Pancreas (tissue), 10 donors: ENCODE data around the gene SMOC2. TPM values are rescaled to one million over a fixed set of nuclear protein-coding genes. Genes with fewer than 3 reads are reported as not detected.

ENCODE experiments used
- ATAC-seq, 4 donors: fragments of 200-7000 bp; cut with Tn5 transposase; one replicate each; pipeline versions ENCODE4 v1.8.0 to v1.9.1; 2020; ENCODE audit warnings: mild to moderate bottlenecking in 4 of 4, moderate library complexity in 4 of 4
- DNase-seq, 6 donors: peaks; one replicate each; pipeline ENCODE4 v3.0.0-alpha.2; 2020
- FAIRE-seq: peaks from 2 replicates; lab custom pipeline; 2012; peaks lifted over from hg19 to GRCh38; lab: Jason Lieb, UNC
- H3K27ac ChIP-seq, 4 donors: fragments of 200-600 bp; sonication (generic); 1 replicate in 3 of 4; 2 replicates in 1 of 4; pipeline versions ENCODE4 v1.5.0 to v1.8.0; 2020
- H3K27me3 ChIP-seq, 4 donors: fragments of 200-600 bp; one replicate each; pipeline ENCODE4 v1.8.0; 2021
- H3K36me3 ChIP-seq, 3 donors: fragments of 200-600 bp; sonication (generic) in 1 of 3; one replicate each; pipeline versions ENCODE4 v1.5.0 to v1.8.0; 2020 to 2021
- H3K4me1 ChIP-seq, 3 donors: fragments of 200-600 bp; one replicate each; pipeline ENCODE4 v1.8.0; 2021
- H3K4me3 ChIP-seq, 4 donors: fragments of 200-600 bp; sonication (generic) in 2 of 4; one replicate each; pipeline versions ENCODE4 v1.5.0 to v1.8.0; 2020 to 2021
- H3K9me3 ChIP-seq, 4 donors: fragments of 200-600 bp; one replicate each; pipeline ENCODE4 v1.8.0; 2021
- CTCF ChIP-seq, 4 donors: fragments of 200-600 bp; sonication (generic) in 3 of 4; IDR thresholded peaks; one replicate each; pipeline versions ENCODE4 v1.5.0 to v1.8.0; 2021; ENCODE audit warnings: antibody characterized with exemption in 4 of 4
- WGBS, 2 donors: extraction: QIAGEN DNeasy Blood & Tissue Kit; methylation state at CpG; one replicate each; pipeline ENCODE4 v1.1.7; 2013; 5-methylcytosine and 5-hydroxymethylcytosine counted together
- intact Hi-C, 3 donors: fragments of 100-400 bp; cut with DNase I; formaldehyde crosslinking; loops; one replicate each; pipeline versions ENCODE4 v1.11.1 to v1.14.2; 2022
- polyA plus RNA-seq, 2 donors: library from polyadenylated mRNA; stranded (reverse); fragments of 200-250 nt; gene quantifications; one replicate each; pipeline ENCODE4 v1.2.3, GENCODE V29; 2013
- total RNA-seq, 6 donors: library from RNA; stranded (reverse); fragmentation: NEBNext Ultra II Directional in 4 of 6; extraction: Animal tissue kit (Norgen Biotek cat#: 25700) in 4 of 6; gene quantifications; one replicate each; pipeline versions ENCODE4 v1.2.1 to v1.2.4, GENCODE V29; 2021 to 2023
- donor health status: healthy with polysubstance abuse.
- donor health status: DM: no; HTN: no; CAD: no; lungs with moderate emphysema.
- donor health status: DM: no; HTN: no; CAD: no.
- donor health status: control.
- donor health status: control.
- donor health status: Bipolar disorder and iron deficiency.
- donor health status: DM: yes; HTN: yes; CAD: no.
- donor health status: DM: no; HTN: no; CAD: no.
- donor health status: DM: no; HTN: no; CAD: no.
- donor health status: DM: yes; HTN: yes; CAD: no.

The SMOC2 gene
- total and polyA plus RNA-seq, 8 donors = 2.5 to 18.4 (median 6.5) TPM

- no peak overlapping the region for H3K27ac ChIP-seq
Observed at GRCh38 chr6:168650671-168651111, 209.7 kb downstream of the SMOC2 start.

GRCh38 chr6:168655462-168656152, 214.6 kb downstream of the SMOC2 start:
- Histone ChIP-seq H3K27ac (no peak overlapping the region), H3K9me3 (no peaks in the 10 kb centered on the region), H3K4me3 (no peak overlapping the region), H3K4me1 (peaks cover 0 to 4% (median 3%) of the 10 kb centered on the region in 3 donors), H3K36me3 (no peaks in the 10 kb centered on the region), H3K27me3 (no peaks in the 10 kb centered on the region)
- no peak for FAIRE-seq
- TF ChIP-seq CTCF (IDR thresholded peaks at IDR 0.05) = no peak
- WGBS, 2 donors = 77 to 82% methylated on average over 14 of the region's 14 CpGs
- no peak for ATAC-seq
- DNase-seq = no peak
- intact Hi-C loops = no loop called here

More at GRCh38 chr6:168650671-168651111, 209.7 kb downstream of the SMOC2 start:
- Histone ChIP-seq H3K9me3 (no peaks in the 10 kb centered on the region), H3K4me3 (peak overlapping the region in 1 of 4 donors; percentile 13), H3K27me3 (no peaks in the 10 kb centered on the region), H3K36me3 (no peaks in the 10 kb centered on the region), H3K4me1 (peaks cover 0 to 8% (median 8%) of the 10 kb centered on the region in 3 donors)
- intact Hi-C loops = no loop called here
- FAIRE-seq (no peak), ATAC-seq (peak; percentile 50 to 80 (median 74)), DNase-seq (peak in 4 of 6 donors; percentile 17 to 59 (median 38))
- WGBS, 2 donors = 13 to 14% methylated on average over 15 of the region's 15 CpGs
- no peak for TF ChIP-seq CTCF (IDR thresholded peaks at IDR 0.05)

DNA sequence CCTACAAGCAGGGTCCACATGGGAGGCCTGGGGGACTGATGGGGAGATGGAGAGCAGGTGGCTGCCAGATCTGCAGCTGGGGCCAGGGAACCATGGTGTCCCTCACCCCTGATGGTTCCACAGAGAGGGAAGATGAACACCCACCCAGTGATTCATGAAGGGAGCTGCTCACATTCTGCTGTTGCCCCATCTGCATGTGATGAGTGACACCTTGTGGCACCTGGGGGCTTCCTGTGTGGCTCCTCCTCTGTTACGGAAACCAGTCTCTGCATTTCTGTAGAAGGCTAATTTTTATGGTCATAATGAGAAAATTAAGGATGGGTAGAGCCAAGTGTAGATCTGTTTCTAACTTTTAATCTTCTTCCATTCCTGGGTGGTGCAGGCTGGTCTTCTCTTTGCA, 217.1 kb downstream of the SMOC2 start:
- WGBS, 2 donors = 89 to 100% methylated on average over 1 of the region's 1 CpG
- Histone ChIP-seq H3K36me3 (no peaks in the 10 kb centered on the region), H3K9me3 (no peaks in the 10 kb centered on the region), H3K27ac (no peak overlapping the region), H3K27me3 (no peaks in the 10 kb centered on the region), H3K4me1 (no peaks in the 10 kb centered on the region), H3K4me3 (no peak overlapping the region)
- TF ChIP-seq CTCF (IDR thresholded peaks at IDR 0.05) = no peak
- intact Hi-C loops = no loop called here
- no peak for ATAC-seq
- no peak for DNase-seq
- no peak for FAIRE-seq

DNA sequence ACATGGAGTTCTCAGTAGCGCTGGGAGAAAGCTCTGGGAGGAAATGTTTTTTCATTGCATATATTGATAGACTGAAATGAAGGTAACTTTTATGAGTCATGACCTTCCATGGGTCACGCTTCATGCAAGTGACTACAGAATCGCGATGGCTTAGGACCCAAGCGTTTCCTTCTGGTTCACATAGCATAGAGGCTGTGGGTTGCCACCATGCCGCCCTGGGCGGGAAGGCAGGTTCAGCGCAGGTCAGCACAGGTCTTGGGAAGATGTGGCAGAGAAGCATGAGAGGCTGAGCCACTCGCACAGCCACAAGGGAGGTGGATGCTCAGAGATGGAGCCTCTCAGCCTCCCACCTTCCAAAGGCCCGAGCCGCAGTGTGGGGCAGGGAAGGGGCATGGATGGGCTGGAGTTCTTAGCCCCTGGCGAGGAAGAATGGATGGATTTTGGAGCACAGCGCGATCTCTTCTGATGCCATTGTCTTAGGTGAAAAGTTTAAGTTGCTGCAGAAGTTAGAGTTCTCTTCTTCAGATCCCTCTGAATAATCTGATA, 219.5 kb downstream of the SMOC2 start:
- 86 to 95% methylated on average over 14 of the region's 14 CpGs for WGBS, 2 donors
- ATAC-seq = no peak
- intact Hi-C loops = no loop called here

More for the DNA sequence above, 219.5 kb downstream of the SMOC2 start:
- Histone ChIP-seq H3K4me1 (no peaks in the 10 kb centered on the region), H3K27me3 (no peaks in the 10 kb centered on the region), H3K4me3 (no peak overlapping the region), H3K9me3 (no peaks in the 10 kb centered on the region), H3K27ac (no peak overlapping the region), H3K36me3 (no peaks in the 10 kb centered on the region)
- FAIRE-seq (no peak), DNase-seq (no peak)
- TF ChIP-seq CTCF (IDR thresholded peaks at IDR 0.05) = no peak
